Measurements from ENCODE around the gene LRBA.

DNA sequence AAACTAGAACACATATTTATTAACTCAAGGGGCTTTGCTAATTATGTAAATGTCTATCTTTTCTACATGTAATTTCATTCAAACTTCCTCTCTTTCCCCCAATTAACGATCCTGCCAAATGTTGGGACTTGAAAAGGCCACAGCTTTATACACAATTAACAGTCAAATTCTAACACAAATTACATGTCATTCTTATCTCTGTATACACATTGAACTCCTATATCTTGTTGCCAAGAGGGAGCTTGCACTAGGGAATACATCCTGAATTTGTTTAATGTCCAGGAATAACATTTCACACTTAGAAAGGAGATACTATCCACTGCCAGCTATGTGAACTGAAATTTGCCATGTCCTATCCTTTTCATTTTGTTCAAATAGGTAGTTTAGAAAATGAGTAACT lies 472.0 kb downstream of the LRBA start:
- TF ChIP-seq TAF1 (conservative IDR thresholded peaks at IDR 0.05) (no peak), CTCF (IDR thresholded peaks at IDR 0.05; ENCODE audit: low read depth, low read length, missing input control) (no peak), FOXA1 (IDR thresholded peaks at IDR 0.05) (no peak), GABPA (IDR thresholded peaks at IDR 0.05 in 1 of 2, conservative IDR thresholded peaks at IDR 0.05 in 1 of 2) (no peak), RXRA (IDR thresholded peaks at IDR 0.05) (no peak), RAD21 (IDR thresholded peaks at IDR 0.05) (no peak), EGR1 (IDR thresholded peaks at IDR 0.05; ENCODE audit: low read depth in 2 of 2) (no peak), JUND (IDR thresholded peaks at IDR 0.05) (no peak), REST (IDR thresholded peaks at IDR 0.05) (no peak), NR2F2 (IDR thresholded peaks at IDR 0.05) (no peak), YY1 (IDR thresholded peaks at IDR 0.05) (no peak)
- TF ChIP-seq, protein P1, sequence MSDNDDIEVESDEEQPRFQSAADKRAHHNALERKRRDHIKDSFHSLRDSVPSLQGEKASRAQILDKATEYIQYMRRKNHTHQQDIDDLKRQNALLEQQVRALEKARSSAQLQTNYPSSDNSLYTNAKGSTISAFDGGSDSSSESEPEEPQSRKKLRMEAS (IDR thresholded peaks at IDR 0.05), result no peak
- TF ChIP-seq, protein P2, sequence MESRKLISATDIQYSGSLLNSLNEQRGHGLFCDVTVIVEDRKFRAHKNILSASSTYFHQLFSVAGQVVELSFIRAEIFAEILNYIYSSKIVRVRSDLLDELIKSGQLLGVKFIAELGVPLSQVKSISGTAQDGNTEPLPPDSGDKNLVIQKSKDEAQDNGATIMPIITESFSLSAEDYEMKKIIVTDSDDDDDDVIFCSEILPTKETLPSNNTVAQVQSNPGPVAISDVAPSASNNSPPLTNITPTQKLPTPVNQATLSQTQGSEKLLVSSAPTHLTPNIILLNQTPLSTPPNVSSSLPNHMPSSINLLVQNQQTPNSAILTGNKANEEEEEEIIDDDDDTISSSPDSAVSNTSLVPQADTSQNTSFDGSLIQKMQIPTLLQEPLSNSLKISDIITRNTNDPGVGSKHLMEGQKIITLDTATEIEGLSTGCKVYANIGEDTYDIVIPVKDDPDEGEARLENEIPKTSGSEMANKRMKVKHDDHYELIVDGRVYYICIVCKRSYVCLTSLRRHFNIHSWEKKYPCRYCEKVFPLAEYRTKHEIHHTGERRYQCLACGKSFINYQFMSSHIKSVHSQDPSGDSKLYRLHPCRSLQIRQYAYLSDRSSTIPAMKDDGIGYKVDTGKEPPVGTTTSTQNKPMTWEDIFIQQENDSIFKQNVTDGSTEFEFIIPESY (IDR thresholded peaks at IDR 0.05), result no peak
- TF ChIP-seq, protein P3, sequence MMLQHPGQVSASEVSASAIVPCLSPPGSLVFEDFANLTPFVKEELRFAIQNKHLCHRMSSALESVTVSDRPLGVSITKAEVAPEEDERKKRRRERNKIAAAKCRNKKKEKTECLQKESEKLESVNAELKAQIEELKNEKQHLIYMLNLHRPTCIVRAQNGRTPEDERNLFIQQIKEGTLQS (IDR thresholded peaks at IDR 0.05), result no peak

Measured in liver (tissue), 3 donors.